PC-3 (cell line): ENCODE data around the gene ATOSA. TPM values are rescaled to one million over a fixed set of nuclear protein-coding genes. Genes with fewer than 3 reads are reported as not detected.

ENCODE experiments used
- ATAC-seq: fragments of 200-7000 bp; cut with Tn5 transposase; 2 replicates; pipeline ENCODE4 v1.9.1; 2020; ENCODE audit warnings: mild to moderate bottlenecking, moderate library complexity
- BruUV-seq: library from RNA; stranded (reverse); fragments of 400-500 nt; replicated peaks from 2 replicates; lab custom pipeline; 2021; lab: Mats Ljungman, UMichigan
- CTCF ChIA-PET: fragments of 300-600 bp; sonication (Branson Sonifier 250); formaldehyde crosslinking; loops from one replicate; lab custom pipeline; 2022; ENCODE audit warnings: antibody characterized with exemption; lab: Charles Lee
- POLR2A ChIA-PET: fragments of 300-600 bp; sonication (Branson Sonifier 250); formaldehyde crosslinking; loops from one replicate; lab custom pipeline; 2022; ENCODE audit warnings: antibody characterized with exemption; ENCODE audit not compliant: unreplicated experiment; lab: Charles Lee
- DNase-seq: peaks from one replicate; pipeline ENCODE4 v3.0.0-alpha.2; 2015
- H2AFZ ChIP-seq: fragments of 300-600 bp; sonication (generic); 2 replicates; pipeline ENCODE4 v1.6.0; 2016; ENCODE audit warnings: antibody characterized with exemption, low read length
- H3F3A ChIP-seq: fragments of 300-600 bp; sonication (generic); one replicate; pipeline ENCODE4 v1.6.0; 2017; ENCODE audit warnings: antibody characterized with exemption, low read length, control low read depth, mild to moderate bottlenecking; ENCODE audit not compliant: unreplicated experiment
- H3K27ac ChIP-seq: fragments of 300-600 bp; sonication (generic); 2 replicates; pipeline ENCODE4 v1.5.1; 2016; ENCODE audit warnings: mild to moderate bottlenecking, low read length
- H3K27me3 ChIP-seq: fragments of 300-600 bp; sonication (generic); 2 replicates; pipeline ENCODE4 v1.6.1; 2016; ENCODE audit warnings: low read length, mixed read lengths
- H3K36me3 ChIP-seq: fragments of 300-600 bp; sonication (generic); 2 replicates; pipeline ENCODE4 v1.6.1; 2016; ENCODE audit warnings: low read depth, mixed run types, low read length, mixed read lengths
- H3K4me1 ChIP-seq: fragments of 300-600 bp; sonication (generic); 2 replicates; pipeline ENCODE4 v1.5.1; 2016; ENCODE audit warnings: low read length; ENCODE audit not compliant: insufficient read depth
- H3K4me2 ChIP-seq: fragments of 300-600 bp; sonication (generic); 2 replicates; pipeline ENCODE4 v1.6.0; 2016; ENCODE audit warnings: low read length
- H3K4me3 ChIP-seq: fragments of 300-600 bp; sonication (generic); 2 replicates; pipeline ENCODE4 v1.5.1; 2016; ENCODE audit warnings: mild to moderate bottlenecking, low read length, mixed read lengths
- H3K79me2 ChIP-seq: fragments of 300-600 bp; sonication (generic); 2 replicates; pipeline ENCODE4 v1.6.1; 2017; ENCODE audit warnings: low read length, mixed read lengths
- H3K9ac ChIP-seq: fragments of 300-600 bp; sonication (generic); 2 replicates; pipeline ENCODE4 v1.6.0; 2016; ENCODE audit warnings: mild to moderate bottlenecking, low read length
- H3K9me2 ChIP-seq: fragments of 300-600 bp; sonication (generic); replicated peaks from 2 replicates; pipeline ENCODE4 v1.6.1; 2016; ENCODE audit warnings: mixed run types, low read length, mixed read lengths
- H3K9me3 ChIP-seq: fragments of 300-600 bp; sonication (generic); 2 replicates; pipeline ENCODE4 v1.6.1; 2016; ENCODE audit warnings: low read length, mixed read lengths
- H4K20me1 ChIP-seq: fragments of 300-600 bp; sonication (generic); 2 replicates; pipeline ENCODE4 v1.6.1; 2016; ENCODE audit warnings: low read length, mixed read lengths
- EZH2 ChIP-seq: fragments of 300-600 bp; sonication (generic); IDR thresholded peaks from one replicate; pipeline ENCODE4 v1.6.1; 2017; ENCODE audit warnings: antibody characterized with exemption, mild to moderate bottlenecking, low read length; ENCODE audit not compliant: unreplicated experiment
- EZH2phosphoT487 ChIP-seq: fragments of 300-600 bp; sonication (generic); IDR thresholded peaks from 2 replicates; pipeline ENCODE4 v1.6.1; 2018; ENCODE audit warnings: mild to moderate bottlenecking, antibody characterized with exemption, low read length, borderline replicate concordance
- intact Hi-C: fragments of 100-400 bp; cut with micrococcal nuclease; formaldehyde crosslinking; loops from 2 replicates; pipeline ENCODE4 v1.9.0; 2023
- total RNA-seq: library from RNA; depleted of rRNA; stranded (reverse); fragments of >200 nt; gene quantifications from 2 replicates; pipeline ENCODE4 v1.2.3, GENCODE V29; 2014
- TF ChIP-seq, protein P1 (sequence below): fragments of 300-600 bp; sonication (generic); conservative IDR thresholded peaks from 2 replicates; pipeline ENCODE4 v1.5.1; 2017; ENCODE audit warnings: antibody characterized with exemption, low read depth, mild to moderate bottlenecking, low read length

ATOSA gene
- total RNA-seq, 1 experiment from 2014 or later = 8.7 TPM

DNA sequence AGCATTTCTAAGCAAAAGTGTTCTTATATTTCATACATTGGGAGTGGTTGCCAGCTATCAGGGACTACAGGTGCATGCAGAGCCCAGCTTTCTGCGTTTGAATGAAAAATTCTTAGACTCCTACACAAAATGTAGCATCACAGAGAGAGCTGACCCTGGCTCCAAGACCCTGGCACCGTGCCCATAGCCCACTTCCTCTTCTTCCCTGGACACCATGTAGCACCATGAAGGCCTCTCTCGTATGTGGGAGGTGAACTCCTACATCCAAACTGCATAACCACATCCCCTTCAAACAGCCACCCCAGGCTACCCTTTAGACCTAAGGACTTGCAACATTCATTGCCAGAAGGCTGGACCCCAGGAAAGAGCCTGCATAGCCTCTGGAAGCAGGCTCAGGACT, 35.8 kb upstream of the ATOSA start:
- Histone ChIP-seq H4K20me1 (no peaks in the 10 kb centered on the region), H3K79me2 (no peaks in the 10 kb centered on the region), H3K9me3 (no peaks in the 10 kb centered on the region), H3K36me3 (no peaks in the 10 kb centered on the region), H3K27me3 (no peaks in the 10 kb centered on the region), H2AFZ (no peak overlapping the region), H3K9me2 (no peaks in the 10 kb centered on the region), H3K4me3 (no peak overlapping the region), H3F3A (no peaks in the 10 kb centered on the region), H3K4me1 (no peaks in the 10 kb centered on the region), H3K27ac (no peak overlapping the region), H3K9ac (no peak overlapping the region), H3K4me2 (no peak overlapping the region)
- no TSS peak for BruUV-seq
- TF ChIP-seq, protein P1, sequence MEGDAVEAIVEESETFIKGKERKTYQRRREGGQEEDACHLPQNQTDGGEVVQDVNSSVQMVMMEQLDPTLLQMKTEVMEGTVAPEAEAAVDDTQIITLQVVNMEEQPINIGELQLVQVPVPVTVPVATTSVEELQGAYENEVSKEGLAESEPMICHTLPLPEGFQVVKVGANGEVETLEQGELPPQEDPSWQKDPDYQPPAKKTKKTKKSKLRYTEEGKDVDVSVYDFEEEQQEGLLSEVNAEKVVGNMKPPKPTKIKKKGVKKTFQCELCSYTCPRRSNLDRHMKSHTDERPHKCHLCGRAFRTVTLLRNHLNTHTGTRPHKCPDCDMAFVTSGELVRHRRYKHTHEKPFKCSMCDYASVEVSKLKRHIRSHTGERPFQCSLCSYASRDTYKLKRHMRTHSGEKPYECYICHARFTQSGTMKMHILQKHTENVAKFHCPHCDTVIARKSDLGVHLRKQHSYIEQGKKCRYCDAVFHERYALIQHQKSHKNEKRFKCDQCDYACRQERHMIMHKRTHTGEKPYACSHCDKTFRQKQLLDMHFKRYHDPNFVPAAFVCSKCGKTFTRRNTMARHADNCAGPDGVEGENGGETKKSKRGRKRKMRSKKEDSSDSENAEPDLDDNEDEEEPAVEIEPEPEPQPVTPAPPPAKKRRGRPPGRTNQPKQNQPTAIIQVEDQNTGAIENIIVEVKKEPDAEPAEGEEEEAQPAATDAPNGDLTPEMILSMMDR = no peak
- TF ChIP-seq EZH2phosphoT487 (no peak), EZH2 (no peak)
- POLR2A ChIA-PET = no interaction called here
- DNase-seq (no peak), ATAC-seq (no peak)
- CTCF ChIA-PET = no interaction called here
- intact Hi-C loops = no loop called here

DNA sequence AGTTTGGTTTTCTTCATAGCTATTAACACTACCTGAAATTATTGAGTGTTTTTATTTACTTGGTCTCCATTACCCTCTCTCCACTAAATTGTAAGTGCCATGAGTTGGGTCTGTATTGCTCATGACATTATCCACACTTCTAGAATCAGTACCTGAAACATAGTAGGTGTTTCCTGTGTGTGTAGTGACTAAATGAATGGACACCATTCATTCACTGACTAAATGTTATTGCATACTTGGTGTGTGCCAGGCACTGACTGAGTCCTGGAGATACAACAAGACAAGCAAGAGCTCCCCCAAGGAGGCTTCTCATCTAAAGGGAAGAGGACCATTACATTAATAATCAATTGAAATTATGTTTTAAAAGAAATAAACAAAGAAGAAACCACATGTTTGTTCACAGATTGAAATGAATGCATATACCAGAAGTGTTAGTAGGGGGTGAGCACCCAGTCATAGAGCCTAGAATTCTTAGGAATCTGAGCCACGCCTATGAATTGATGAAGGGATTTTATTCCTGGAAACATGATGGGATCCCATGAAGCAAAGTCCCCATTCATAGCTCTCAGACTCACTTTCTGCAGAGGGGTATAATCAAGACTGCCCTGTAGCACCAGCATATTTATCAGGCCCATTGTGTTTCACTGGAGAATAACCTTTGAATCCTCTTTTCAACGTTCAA, 31.7 kb upstream of the ATOSA start:
- H3K9ac ChIP-seq = no peak overlapping the region
- no peak for TF ChIP-seq EZH2
- TF ChIP-seq, protein P1 = no peak
- TF ChIP-seq EZH2phosphoT487 = no peak
- H3K27me3 ChIP-seq = no peaks in the 10 kb centered on the region
- no peak overlapping the region for H3K4me3 ChIP-seq
- H3K79me2 ChIP-seq = no peaks in the 10 kb centered on the region
- DNase-seq (no peak), ATAC-seq (no peak)
- no peaks in the 10 kb centered on the region for H3K36me3 ChIP-seq
- no peak overlapping the region for H2AFZ ChIP-seq
- no peaks in the 10 kb centered on the region for H3K4me1 ChIP-seq
- no peaks in the 10 kb centered on the region for H4K20me1 ChIP-seq
- no peaks in the 10 kb centered on the region for H3K9me2 ChIP-seq
- H3F3A ChIP-seq = no peaks in the 10 kb centered on the region
- intact Hi-C loops = no loop called here
- H3K27ac ChIP-seq = no peak overlapping the region
- no TSS peak for BruUV-seq
- H3K4me2 ChIP-seq = no peak overlapping the region
- H3K9me3 ChIP-seq = no peaks in the 10 kb centered on the region
- CTCF ChIA-PET = no interaction called here
- POLR2A ChIA-PET = no interaction called here

DNA sequence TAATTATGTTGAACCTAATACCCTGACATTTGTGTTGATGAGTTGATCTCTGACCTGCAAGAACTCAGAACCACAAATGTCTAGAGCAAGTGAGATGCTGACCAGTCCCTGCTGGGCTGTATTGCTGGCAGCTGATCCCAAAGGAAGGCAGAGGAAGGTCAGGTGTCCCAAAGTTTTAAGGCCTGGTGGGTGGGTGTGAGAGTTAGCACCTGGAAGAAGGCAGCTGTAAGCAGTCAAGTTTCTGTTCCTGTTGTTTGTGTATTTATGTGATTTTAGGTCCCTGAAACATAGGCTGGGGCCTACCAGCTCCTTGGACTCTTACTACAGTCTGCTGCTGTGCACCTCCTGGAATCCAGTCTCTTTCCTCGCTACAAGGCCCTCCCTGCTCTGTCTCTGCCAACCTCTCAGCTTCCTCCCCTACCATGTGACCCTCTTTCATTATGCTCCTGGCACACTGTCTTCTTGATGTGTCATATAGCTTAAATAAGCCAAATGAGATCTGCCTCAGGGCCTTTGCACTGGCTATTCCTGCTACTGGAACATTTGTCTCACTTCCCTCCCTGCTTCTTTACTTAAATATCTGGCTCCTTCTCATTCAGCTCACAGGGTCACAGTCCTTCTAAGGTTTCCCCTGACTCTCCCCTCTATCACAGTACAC, 31.0 kb upstream of the ATOSA start:
- Histone ChIP-seq H3F3A (no peaks in the 10 kb centered on the region), H3K27ac (no peak overlapping the region), H4K20me1 (no peaks in the 10 kb centered on the region), H3K9ac (no peak overlapping the region), H3K27me3 (no peaks in the 10 kb centered on the region), H2AFZ (no peak overlapping the region), H3K4me2 (no peak overlapping the region), H3K79me2 (no peaks in the 10 kb centered on the region), H3K36me3 (no peaks in the 10 kb centered on the region), H3K9me3 (no peaks in the 10 kb centered on the region), H3K4me3 (no peak overlapping the region), H3K4me1 (no peaks in the 10 kb centered on the region), H3K9me2 (no peaks in the 10 kb centered on the region)
- ATAC-seq = no peak
- intact Hi-C loops = no loop called here
- CTCF ChIA-PET = no interaction called here
- POLR2A ChIA-PET = no interaction called here
- no peak for DNase-seq
- no TSS peak for BruUV-seq
- no peak for TF ChIP-seq EZH2
- TF ChIP-seq, protein P1 = no peak
- TF ChIP-seq EZH2phosphoT487 = no peak
